HepG2 (cell line): ENCODE data around the gene FBXW8. TPM values are rescaled to one million over a fixed set of nuclear protein-coding genes. Genes with fewer than 3 reads are reported as not detected.

Experiments used
- AGO1 ChIP-seq: fragments of 200-400 bp; formaldehyde crosslinking; IDR thresholded peaks from 2 replicates; pipeline ENCODE4 v1.6.1; 2017; ENCODE audit warnings: mild to moderate bottlenecking, low read depth, low read length, moderate library complexity; ENCODE audit not compliant: poor library complexity, severe bottlenecking
- AKAP8 ChIP-seq: sonication (generic); formaldehyde crosslinking; IDR thresholded peaks from 2 replicates; pipeline ENCODE4 v1.5.1; 2020; ENCODE audit warnings: mild to moderate bottlenecking, missing genetic modification reagents
- ARID3A ChIP-seq: IDR thresholded peaks from 2 replicates; pipeline ENCODE4 v1.6.1; 2012; ENCODE audit warnings: low read depth, low read length, improper control_type of control experiment
- DR1 ChIP-seq: sonication (generic); formaldehyde crosslinking; IDR thresholded peaks from 2 replicates; pipeline ENCODE4 v1.8.0; 2021; ENCODE audit warnings: mild to moderate bottlenecking, missing genetic modification reagents, inconsistent platforms
- EZH2 ChIP-seq: conservative IDR thresholded peaks from 2 replicates; pipeline ENCODE4 v1.6.1; 2012; ENCODE audit warnings: mild to moderate bottlenecking, low read depth, low read length, moderate library complexity
- FOSL1 ChIP-seq: sonication (generic); formaldehyde crosslinking; IDR thresholded peaks from 2 replicates; pipeline ENCODE4 v1.9.0; 2021; ENCODE audit warnings: missing genetic modification reagents, borderline replicate concordance
- KMT2A ChIP-seq: sonication (generic); formaldehyde crosslinking; IDR thresholded peaks from 2 replicates; pipeline ENCODE4 v1.4.0; 2020; ENCODE audit warnings: missing genetic modification reagents
- MBNL3 ChIP-seq: fragments of 250-450 bp; sonication (Bioruptor Pico); conservative IDR thresholded peaks from 2 replicates; pipeline ENCODE4 v1.8.0; 2022; ENCODE audit warnings: mild to moderate bottlenecking, inconsistent platforms
- MED1 ChIP-seq: sonication (generic); formaldehyde crosslinking; IDR thresholded peaks from 2 replicates; pipeline ENCODE4 v1.4.0; 2020; ENCODE audit warnings: missing genetic modification reagents
- NCOA5 ChIP-seq: sonication (generic); formaldehyde crosslinking; IDR thresholded peaks from 2 replicates; pipeline ENCODE4 v1.4.0; 2020; ENCODE audit warnings: missing genetic modification reagents
- REPIN1 ChIP-seq: sonication (generic); formaldehyde crosslinking; IDR thresholded peaks from 2 replicates; pipeline ENCODE4 v1.8.0; 2022; ENCODE audit warnings: missing genetic modification reagents, low read depth, mild to moderate bottlenecking, borderline replicate concordance
- SMARCC2 ChIP-seq: fragments of 450-650 bp; IDR thresholded peaks from 2 replicates; pipeline ENCODE4 v1.6.1; 2017; ENCODE audit warnings: antibody characterized with exemption, mild to moderate bottlenecking
- SNAPC2 ChIP-seq: sonication (generic); formaldehyde crosslinking; IDR thresholded peaks from 2 replicates; pipeline ENCODE4 v1.8.1; 2022; ENCODE audit warnings: mild to moderate bottlenecking, missing genetic modification reagents
- TBX2 ChIP-seq: sonication (generic); formaldehyde crosslinking; IDR thresholded peaks from 2 replicates; pipeline ENCODE4 v1.5.0; 2020; ENCODE audit warnings: missing genetic modification reagents, mild to moderate bottlenecking, borderline replicate concordance
- TFAP4 ChIP-seq: sonication (generic); IDR thresholded peaks from 2 replicates; pipeline ENCODE4 v1.6.1; 2016; ENCODE audit warnings: low read depth, borderline replicate concordance
- ZNF18 ChIP-seq: sonication (generic); formaldehyde crosslinking; IDR thresholded peaks from 2 replicates; pipeline ENCODE4 v1.8.0; 2022; ENCODE audit warnings: mild to moderate bottlenecking, missing genetic modification reagents; ENCODE audit not compliant: insufficient replicate concordance
- ZNF20 ChIP-seq: sonication (generic); formaldehyde crosslinking; IDR thresholded peaks from 2 replicates; pipeline ENCODE4 v1.4.0; 2020; ENCODE audit warnings: mild to moderate bottlenecking, moderate library complexity, missing genetic modification reagents
- ZNF326 ChIP-seq: sonication (generic); formaldehyde crosslinking; IDR thresholded peaks from 2 replicates; pipeline ENCODE4 v1.4.0; 2020; ENCODE audit warnings: missing genetic modification reagents, borderline replicate concordance
- ZNF768 ChIP-seq: sonication (generic); formaldehyde crosslinking; IDR thresholded peaks from 2 replicates; pipeline ENCODE4 v1.4.0; 2020; ENCODE audit warnings: missing genetic modification reagents
- ZSCAN31 ChIP-seq: sonication (generic); formaldehyde crosslinking; IDR thresholded peaks from 2 replicates; pipeline ENCODE4 v1.5.0; 2020; ENCODE audit warnings: low read depth, mild to moderate bottlenecking, missing genetic modification reagents
- polyA plus RNA-seq, 8 experiments: library from polyadenylated mRNA; depleted of rRNA in 3 of 8; stranded (reverse) in 7 of 8; unstranded in 1 of 8; fragments of >200 nt; fragmentation: Illumina TruSeq in 4 of 8; extraction: Trizol in 4 of 8; gene quantifications; 2 replicates each; pipeline versions ENCODE4 v1.2.1 to v1.2.3, GENCODE V29; 2011 to 2016; ENCODE audit warnings: low read depth in 4 of 8, missing spikeins in 1 of 8, mixed read lengths in 1 of 8; ENCODE audit not compliant: insufficient read depth in 1 of 8
- total RNA-seq, 5 experiments: library from RNA; depleted of rRNA; stranded (reverse); fragments of >200 nt; fragmentation: Illumina TruSeq; extraction: Trizol; gene quantifications; 2 replicates each; pipeline ENCODE4 v1.2.3, GENCODE V29; 2016; ENCODE audit warnings: low read depth in 1 of 5
- TF ChIP-seq, protein P1 (sequence below): sonication (generic); formaldehyde crosslinking; IDR thresholded peaks from 2 replicates; pipeline ENCODE4 v1.5.0; 2020; ENCODE audit warnings: missing genetic modification reagents
- TF ChIP-seq, protein P2 (sequence below): sonication (generic); formaldehyde crosslinking; IDR thresholded peaks from 2 replicates; pipeline ENCODE4 v1.5.1; 2020; ENCODE audit warnings: missing genetic modification reagents, mild to moderate bottlenecking, borderline replicate concordance
- TF ChIP-seq, protein P3 (sequence below): sonication (generic); formaldehyde crosslinking; IDR thresholded peaks from 2 replicates; pipeline ENCODE4 v1.8.0; 2022; ENCODE audit warnings: missing genetic modification reagents, low read depth, mild to moderate bottlenecking, borderline replicate concordance

The FBXW8 gene
- total and polyA plus RNA-seq, 2 of the 13 experiments (the other 11 are each of a cell fraction or from before 2014, with no cell fraction given), result 5.1 to 5.9 TPM

- TF ChIP-seq DR1 (CRISPR knock-in tag) (no peak), NCOA5 (CRISPR knock-in tag) (no peak), ZNF326 (no peak), ZSCAN31 (CRISPR knock-in tag) (0 out of 2 replicates have a peak, but pooled peaks have one; percentile 45), KMT2A (CRISPR knock-in tag) (no peak), MBNL3 (CRISPR knock-in tag) (no peak), ZNF768 (no peak), EZH2 (no peak), ZNF20 (CRISPR knock-in tag) (no peak), SNAPC2 (no peak), TBX2 (CRISPR knock-in tag) (peak; percentile 64), AKAP8 (no peak), AGO1 (no peak), REPIN1 (CRISPR knock-in tag) (0 out of 2 replicates have a peak, but pooled peaks have one; percentile 16), ARID3A (peak; percentile 71), TFAP4 (peak; percentile 54; the same call in 1 of the 2 replicates), MED1 (CRISPR knock-in tag) (peak; percentile 24; the same call in 1 of the 2 replicates), ZNF18 (CRISPR knock-in tag) (no peak), SMARCC2 (no peak), FOSL1 (CRISPR knock-in tag) (peak; percentile 83; the same call in 1 of the 2 replicates)
- TF ChIP-seq, protein P1, sequence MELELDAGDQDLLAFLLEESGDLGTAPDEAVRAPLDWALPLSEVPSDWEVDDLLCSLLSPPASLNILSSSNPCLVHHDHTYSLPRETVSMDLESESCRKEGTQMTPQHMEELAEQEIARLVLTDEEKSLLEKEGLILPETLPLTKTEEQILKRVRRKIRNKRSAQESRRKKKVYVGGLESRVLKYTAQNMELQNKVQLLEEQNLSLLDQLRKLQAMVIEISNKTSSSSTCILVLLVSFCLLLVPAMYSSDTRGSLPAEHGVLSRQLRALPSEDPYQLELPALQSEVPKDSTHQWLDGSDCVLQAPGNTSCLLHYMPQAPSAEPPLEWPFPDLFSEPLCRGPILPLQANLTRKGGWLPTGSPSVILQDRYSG (CRISPR knock-in tag), result no peak
- TF ChIP-seq, protein P2, sequence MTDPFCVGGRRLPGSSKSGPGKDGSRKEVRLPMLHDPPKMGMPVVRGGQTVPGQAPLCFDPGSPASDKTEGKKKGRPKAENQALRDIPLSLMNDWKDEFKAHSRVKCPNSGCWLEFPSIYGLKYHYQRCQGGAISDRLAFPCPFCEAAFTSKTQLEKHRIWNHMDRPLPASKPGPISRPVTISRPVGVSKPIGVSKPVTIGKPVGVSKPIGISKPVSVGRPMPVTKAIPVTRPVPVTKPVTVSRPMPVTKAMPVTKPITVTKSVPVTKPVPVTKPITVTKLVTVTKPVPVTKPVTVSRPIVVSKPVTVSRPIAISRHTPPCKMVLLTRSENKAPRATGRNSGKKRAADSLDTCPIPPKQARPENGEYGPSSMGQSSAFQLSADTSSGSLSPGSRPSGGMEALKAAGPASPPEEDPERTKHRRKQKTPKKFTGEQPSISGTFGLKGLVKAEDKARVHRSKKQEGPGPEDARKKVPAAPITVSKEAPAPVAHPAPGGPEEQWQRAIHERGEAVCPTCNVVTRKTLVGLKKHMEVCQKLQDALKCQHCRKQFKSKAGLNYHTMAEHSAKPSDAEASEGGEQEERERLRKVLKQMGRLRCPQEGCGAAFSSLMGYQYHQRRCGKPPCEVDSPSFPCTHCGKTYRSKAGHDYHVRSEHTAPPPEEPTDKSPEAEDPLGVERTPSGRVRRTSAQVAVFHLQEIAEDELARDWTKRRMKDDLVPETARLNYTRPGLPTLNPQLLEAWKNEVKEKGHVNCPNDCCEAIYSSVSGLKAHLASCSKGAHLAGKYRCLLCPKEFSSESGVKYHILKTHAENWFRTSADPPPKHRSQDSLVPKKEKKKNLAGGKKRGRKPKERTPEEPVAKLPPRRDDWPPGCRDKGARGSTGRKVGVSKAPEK (CRISPR knock-in tag), result no peak
- TF ChIP-seq, protein P3, sequence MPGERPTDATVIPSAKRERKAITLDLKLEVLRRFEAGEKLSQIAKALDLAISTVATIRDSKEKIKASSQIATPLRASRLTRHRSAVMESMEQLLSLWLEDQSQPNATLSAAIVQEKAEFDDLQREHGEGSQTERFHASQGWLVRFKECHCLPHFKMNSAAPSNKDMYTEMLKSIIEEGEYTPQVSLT (CRISPR knock-in tag), result no peak
These were observed 6.0 kb downstream of the FBXW8 start (continued) for GRCh38 chr12:116916714-116917114.
